Measurements from ENCODE around the gene IZUMO1.
"Not testable (repeated sequence)": the region's sequence is repeated elsewhere in the genome, so short reads cannot be mapped to it uniquely, and the experiment has no call there.

The IZUMO1 gene

GRCh38 chr19:48770734-48771472 lies 24.2 kb upstream of the IZUMO1 start:
- Histone ChIP-seq H3K4me3 (ENCODE audit: low read depth, low read length) (no peak overlapping the region), H3K36me3 (replicated peaks) (no peaks in the 10 kb centered on the region), H3K27me3 (replicated peaks) (no peaks in the 10 kb centered on the region), H3K27ac (no peak overlapping the region)
- DNase-seq = no peak
- in situ Hi-C loops (cut with HindIII; ENCODE audit: low pct_ligation_motif_present, low sequenced_read_pairs) = no loop called here
- TF ChIP-seq CTCF (IDR thresholded peaks at IDR 0.05; ENCODE audit: low read depth, low read length, missing control alignments) = no peak

- no peak overlapping the region for H3K27ac ChIP-seq
- no peaks in the 10 kb centered on the region for H3K36me3 ChIP-seq (replicated peaks)
- no peaks in the 10 kb centered on the region for H3K27me3 ChIP-seq (replicated peaks)
- DNase-seq = peak; percentile 42
- TF ChIP-seq CTCF (IDR thresholded peaks at IDR 0.05; ENCODE audit: low read depth, low read length, missing control alignments) = no peak
- in situ Hi-C loops (cut with HindIII; ENCODE audit: low pct_ligation_motif_present, low sequenced_read_pairs) = no loop called here
- no peak overlapping the region for H3K4me3 ChIP-seq (ENCODE audit: low read depth, low read length)
These were observed 23.6 kb upstream of the IZUMO1 start for GRCh38 chr19:48770266-48770665.

GRCh38 chr19:48768994-48769713 lies 22.4 kb upstream of the IZUMO1 start:
- Histone ChIP-seq H3K4me3 (ENCODE audit: low read depth, low read length) (no peak overlapping the region), H3K36me3 (replicated peaks) (no peaks in the 10 kb centered on the region), H3K27me3 (replicated peaks) (no peaks in the 10 kb centered on the region), H3K27ac (no peak overlapping the region)
- DNase-seq = no peak
- in situ Hi-C loops (cut with HindIII; ENCODE audit: low pct_ligation_motif_present, low sequenced_read_pairs) = no loop called here
- TF ChIP-seq CTCF (IDR thresholded peaks at IDR 0.05; ENCODE audit: low read depth, low read length, missing control alignments) = no peak

GRCh38 chr19:48768171-48768753 lies 21.6 kb upstream of the IZUMO1 start:
- in situ Hi-C loops (cut with HindIII; ENCODE audit: low pct_ligation_motif_present, low sequenced_read_pairs); H3K36me3 ChIP-seq (replicated peaks); DNase-seq; H3K27ac ChIP-seq; H3K27me3 ChIP-seq (replicated peaks); H3K4me3 ChIP-seq (ENCODE audit: low read depth, low read length): not testable (repeated sequence)

GRCh38 chr19:48765816-48766215 lies 19.1 kb upstream of the IZUMO1 start:
- in situ Hi-C loops (cut with HindIII; ENCODE audit: low pct_ligation_motif_present, low sequenced_read_pairs); DNase-seq; H3K27ac ChIP-seq; H3K36me3 ChIP-seq (replicated peaks); H3K27me3 ChIP-seq (replicated peaks); H3K4me3 ChIP-seq (ENCODE audit: low read depth, low read length): not testable (repeated sequence)

GRCh38 chr19:48760504-48761205 lies 13.9 kb upstream of the IZUMO1 start:
- Histone ChIP-seq H3K27ac (no peak overlapping the region), H3K4me3 (ENCODE audit: low read depth, low read length) (no peak overlapping the region), H3K27me3 (replicated peaks) (peaks cover 4% of the 10 kb centered on the region), H3K36me3 (replicated peaks) (no peaks in the 10 kb centered on the region)
- TF ChIP-seq CTCF (IDR thresholded peaks at IDR 0.05; ENCODE audit: low read depth, low read length, missing control alignments) = no peak
- no peak for DNase-seq
- in situ Hi-C loops (cut with HindIII; ENCODE audit: low pct_ligation_motif_present, low sequenced_read_pairs) = no loop called here

All from brain microvascular endothelial cell (primary cell).